Neural cell (in vitro differentiated cells): Measurements from ENCODE around the gene KCNMB2.

Experiments used
- CTCF ChIP-seq: fragments of 450-650 bp; IDR thresholded peaks from 2 replicates; pipeline ENCODE4 v1.5.1; 2014; ENCODE audit warnings: antibody characterized with exemption, mild to moderate bottlenecking, moderate library complexity; ENCODE audit not compliant: poor library complexity, severe bottlenecking
- EZH2 ChIP-seq: fragments of 200-600, 300-800 bp; shearing (Covaris generic), sonication (generic); IDR thresholded peaks from 2 replicates; pipeline ENCODE4 v1.6.1; 2014; ENCODE audit warnings: antibody characterized with exemption, low read length, borderline replicate concordance, mild to moderate bottlenecking; ENCODE audit not compliant: insufficient read depth, poor library complexity, severe bottlenecking
- RAD21 ChIP-seq: fragments of 450-650 bp; conservative IDR thresholded peaks from 2 replicates; pipeline ENCODE4 v1.6.1; 2014; ENCODE audit warnings: antibody characterized with exemption, mild to moderate bottlenecking, moderate library complexity

- no peak for TF ChIP-seq CTCF
- TF ChIP-seq RAD21: no peak
- TF ChIP-seq EZH2: no peak
Measured at GRCh38 chr3:178699810-178700209, 163.6 kb downstream of the KCNMB2 start.
